Measurements from ENCODE around the gene TBC1D22A. TPM values are rescaled to one million over a fixed set of nuclear protein-coding genes. Genes with fewer than 3 reads are reported as not detected.
"Not testable (repeated sequence)": the region's sequence is repeated elsewhere in the genome, so short reads cannot be mapped to it uniquely, and the experiment has no call there.

Gene TBC1D22A
- total and polyA plus RNA-seq, 8 donors: 12.0 to 17.6 (median 15.3) TPM

- intact Hi-C loops (cut with DNase I): no loop called here
- no peak for FAIRE-seq
- Histone ChIP-seq H3K4me1 (peaks cover 0 to 7% (median 6%) of the 10 kb centered on the region in 3 donors), H3K27me3 (no peaks in the 10 kb centered on the region), H3K36me3 (no peaks in the 10 kb centered on the region), H3K27ac (no peak overlapping the region), H3K4me3 (no peak overlapping the region), H3K9me3 (no peaks in the 10 kb centered on the region)
- ATAC-seq: no peak
- TF ChIP-seq CTCF (IDR thresholded peaks at IDR 0.05): no peak
- 97 to 99% methylated on average over 10 of the region's 10 CpGs for WGBS, 2 donors
- DNase-seq: no peak
These were observed 214.1 kb downstream of the TBC1D22A start for GRCh38 chr22:46976598-46976997.

- 98% methylated on average over 14 of the region's 14 CpGs for WGBS, 2 donors
- intact Hi-C loops (cut with DNase I): no loop called here
- no peaks in the 10 kb centered on the region for H3K4me1 ChIP-seq
- H3K27ac ChIP-seq: no peak overlapping the region
- FAIRE-seq: no peak
- H3K4me3 ChIP-seq: no peak overlapping the region
- no peak for ATAC-seq
- no peaks in the 10 kb centered on the region for H3K36me3 ChIP-seq
- no peak for TF ChIP-seq CTCF (IDR thresholded peaks at IDR 0.05)
- H3K9me3 ChIP-seq: no peaks in the 10 kb centered on the region
- DNase-seq: no peak
- no peaks in the 10 kb centered on the region for H3K27me3 ChIP-seq
These were observed 215.3 kb downstream of the TBC1D22A start for GRCh38 chr22:46977656-46978343.

GRCh38 chr22:46978668-46979067, 216.2 kb downstream of the TBC1D22A start:
- intact Hi-C loops (cut with DNase I); ATAC-seq; H3K27me3 ChIP-seq; H3K36me3 ChIP-seq; H3K27ac ChIP-seq; H3K4me1 ChIP-seq; FAIRE-seq; H3K9me3 ChIP-seq; DNase-seq; H3K4me3 ChIP-seq: not testable (repeated sequence)
- WGBS, 2 donors: 99% methylated on average over 12 of the region's 12 CpGs

GRCh38 chr22:46979506-46979905, 217.1 kb downstream of the TBC1D22A start:
- no peak overlapping the region for H3K4me3 ChIP-seq
- intact Hi-C loops (cut with DNase I): no loop called here
- no peaks in the 10 kb centered on the region for H3K27me3 ChIP-seq
- no peak overlapping the region for H3K27ac ChIP-seq
- TF ChIP-seq CTCF (IDR thresholded peaks at IDR 0.05): no peak
- FAIRE-seq: no peak
- no peak for ATAC-seq
- no peak for DNase-seq
- H3K4me1 ChIP-seq: no peaks in the 10 kb centered on the region
- 94 to 95% methylated on average over 12 of the region's 12 CpGs for WGBS, 2 donors
- no peaks in the 10 kb centered on the region for H3K36me3 ChIP-seq
- no peaks in the 10 kb centered on the region for H3K9me3 ChIP-seq

GRCh38 chr22:46980392-46980791, 217.9 kb downstream of the TBC1D22A start:
- WGBS, 2 donors: 81 to 98% methylated on average over 3 of the region's 3 CpGs
- ATAC-seq (no peak), DNase-seq (no peak), FAIRE-seq (no peak)
- Histone ChIP-seq H3K27ac (no peak overlapping the region), H3K4me1 (peaks cover 0 to 1% (median 0%) of the 10 kb centered on the region in 3 donors), H3K4me3 (no peak overlapping the region), H3K36me3 (no peaks in the 10 kb centered on the region), H3K9me3 (no peaks in the 10 kb centered on the region), H3K27me3 (no peaks in the 10 kb centered on the region)
- intact Hi-C loops (cut with DNase I): no loop called here
- no peak for TF ChIP-seq CTCF (IDR thresholded peaks at IDR 0.05)
